Subcutaneous adipose tissue (tissue), 4 donors: ENCODE data around the gene S100A12. TPM values are rescaled to one million over a fixed set of nuclear protein-coding genes. Genes with fewer than 3 reads are reported as not detected.

ENCODE experiments used
- CTCF ChIP-seq: fragments of 450-650 bp; IDR thresholded peaks from one replicate; pipeline ENCODE4 v1.5.1; 2016; ENCODE audit warnings: low read depth, mild to moderate bottlenecking, control low read depth, antibody characterized with exemption, moderate library complexity
- small RNA-seq: library from RNA; depleted of rRNA; stranded (forward); fragments of <200 nt; gene quantifications from one replicate; pipeline ENCODE3, GENCODE V24; 2016
- total RNA-seq, 4 donors: library from RNA; depleted of rRNA; stranded (reverse); fragments of >200 nt; gene quantifications; one replicate each; pipeline ENCODE4 v1.1.0, GENCODE V29; 2016

The S100A12 gene
- total RNA-seq, 4 donors from 2014 or later: 4.0 to 6.8 TPM; not detected in 2

GRCh38 chr1:153337980-153338853 lies 37.2 kb downstream of the S100A12 start:
- TF ChIP-seq CTCF: no peak

- no peak for TF ChIP-seq CTCF
Observed at GRCh38 chr1:153336650-153337049, 38.8 kb downstream of the S100A12 start.

GRCh38 chr1:153333902-153334301 lies 41.5 kb downstream of the S100A12 start:
- TF ChIP-seq CTCF: no peak

- TF ChIP-seq CTCF: no peak
Observed at GRCh38 chr1:153324912-153325311, 50.5 kb downstream of the S100A12 start.

Small RNA genes lying within 50 kb of the gene (small RNA-seq; reads per million reads assigned to genes)
- gene RNU6-160P: not detected
- gene S100A15A: not detected

Other genes starting within 250 kb of the S100A12 start
- gene SPRR2G, start 224.7 kb downstream of the S100A12 start, total RNA-seq: not detected
- gene LELP1, start 172.2 kb downstream of the S100A12 start, total RNA-seq: not detected
- gene PRR9, start 158.0 kb downstream of the S100A12 start, total RNA-seq: not detected
- gene LORICRIN, start 115.9 kb downstream of the S100A12 start, total RNA-seq: not detected
- not detected for gene PGLYRP3, start 62.7 kb downstream of the S100A12 start, total RNA-seq
- not detected for gene PGLYRP4, start 26.8 kb downstream of the S100A12 start, total RNA-seq
- gene S100A9, start 17.8 kb downstream of the S100A12 start, total RNA-seq: 100 to 1,000 TPM; 139 to 382 (median 280) TPM
- 100 to 1,000 TPM in 1 of 4 donors, 10 to 100 TPM in 3; 13.6 to 129 (median 20.6) TPM for gene S100A8, start 15.5 kb upstream of the S100A12 start, total RNA-seq
- gene S100A7A, start 40.9 kb upstream of the S100A12 start, total RNA-seq: not detected
- not detected for gene S100A7, start 85.0 kb upstream of the S100A12 start, total RNA-seq
- gene S100A6, start 160.4 kb upstream of the S100A12 start, total RNA-seq: 1,000 to 10,000 TPM in 2 of 4 donors, 100 to 1,000 TPM in 2; 538 to 1,309 (median 968) TPM
- gene S100A5, start 165.3 kb upstream of the S100A12 start, total RNA-seq: not detected
- gene S100A4, start 170.2 kb upstream of the S100A12 start, total RNA-seq: 1,000 to 10,000 TPM in 3 of 4 donors, 100 to 1,000 TPM in 1; 497 to 1,679 (median 1,241) TPM
- 1 to 10 TPM; 2.6 to 8.3 (median 3.1) TPM for gene S100A3, start 173.6 kb upstream of the S100A12 start, total RNA-seq
- gene S100A2, start 190.2 kb upstream of the S100A12 start, total RNA-seq: 1 to 10 TPM in 2 of 4 donors, not detected in 2; 1.3 to 2.2 TPM
- gene S100A16, start 237.5 kb upstream of the S100A12 start, total RNA-seq: 10 to 100 TPM; 46.2 to 84.5 (median 66.6) TPM
- gene S100A14, start 240.7 kb upstream of the S100A12 start, total RNA-seq: under 1 TPM in 1 of 4 donors, not detected in 3; 0.65 TPM